GM10248 (cell line): ENCODE measurements around the gene SYT13.

Experiments
- CTCF ChIA-PET: fragments of 300-600 bp; sonication (Branson Sonifier 250); formaldehyde crosslinking; extraction: SDS; loops from one replicate; lab custom pipeline; 2021; ENCODE audit warnings: antibody characterized with exemption; lab: Yijun Ruan, JAX
- POLR2A ChIA-PET: fragments of 350-650 bp; sonication (Branson Sonifier 250); formaldehyde crosslinking; extraction: SDS; loops from one replicate; lab custom pipeline; 2020; ENCODE audit warnings: antibody characterized with exemption; lab: Yijun Ruan, JAX
- DNase-seq: peaks from one replicate; pipeline ENCODE4 v3.0.0; 2012; ENCODE audit errors: extremely low spot score
- TF ChIP-seq, protein P1 (sequence below): IDR thresholded peaks from 2 replicates; pipeline ENCODE4 v1.5.1; 2012; ENCODE audit warnings: mild to moderate bottlenecking, low read depth; ENCODE audit errors: extremely low read depth, missing control alignments, control extremely low read depth

The SYT13 gene, protein sequence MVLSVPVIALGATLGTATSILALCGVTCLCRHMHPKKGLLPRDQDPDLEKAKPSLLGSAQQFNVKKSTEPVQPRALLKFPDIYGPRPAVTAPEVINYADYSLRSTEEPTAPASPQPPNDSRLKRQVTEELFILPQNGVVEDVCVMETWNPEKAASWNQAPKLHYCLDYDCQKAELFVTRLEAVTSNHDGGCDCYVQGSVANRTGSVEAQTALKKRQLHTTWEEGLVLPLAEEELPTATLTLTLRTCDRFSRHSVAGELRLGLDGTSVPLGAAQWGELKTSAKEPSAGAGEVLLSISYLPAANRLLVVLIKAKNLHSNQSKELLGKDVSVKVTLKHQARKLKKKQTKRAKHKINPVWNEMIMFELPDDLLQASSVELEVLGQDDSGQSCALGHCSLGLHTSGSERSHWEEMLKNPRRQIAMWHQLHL

DNA sequence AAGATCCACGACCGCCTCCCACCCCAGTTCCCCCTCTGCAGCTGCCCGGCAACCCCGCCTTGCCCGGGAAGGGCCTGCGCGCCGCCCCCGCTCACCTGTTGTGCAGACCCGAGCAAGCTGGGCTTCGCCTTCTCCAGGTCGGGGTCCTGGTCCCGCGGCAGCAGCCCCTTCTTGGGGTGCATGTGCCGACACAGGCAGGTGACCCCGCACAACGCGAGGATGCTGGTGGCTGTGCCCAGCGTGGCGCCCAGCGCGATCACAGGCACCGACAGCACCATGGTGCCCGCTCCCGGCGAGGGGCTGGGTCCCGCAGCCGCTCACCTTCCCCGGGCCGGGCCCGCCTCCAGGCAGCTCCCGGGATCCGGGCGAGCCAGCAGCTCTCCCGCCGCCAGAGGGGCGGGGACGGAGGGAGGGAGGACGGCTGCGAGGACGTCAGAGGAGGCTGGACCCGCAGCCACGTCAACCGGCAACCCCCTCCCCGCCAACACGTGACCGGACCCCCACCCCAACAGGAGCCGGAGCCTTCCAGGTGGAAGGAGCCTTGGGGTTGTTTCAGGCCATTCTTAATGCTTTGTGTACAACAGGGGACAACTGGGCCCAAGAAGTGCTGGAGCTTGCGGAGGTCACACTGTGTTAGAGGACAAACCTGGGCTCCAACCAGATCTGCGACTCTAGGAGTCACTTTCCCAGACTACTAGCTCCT is at the start of gene SYT13:
Gene SYT13 (minus strand): TSS at position 412 of the 703 bp plus-strand sequence. CDS start 134 bp downstream, at position 278.
- no peak for DNase-seq
- POLR2A ChIA-PET, result no interaction called here
- CTCF ChIA-PET, result interaction anchor here (1.2 to 5.0 kb wide), 4 partner anchors 45 to 359 kb away, joined by 4 to 18 read pairs (median 6); no protein-coding TSS in a partner anchor
- TF ChIP-seq, protein P1, sequence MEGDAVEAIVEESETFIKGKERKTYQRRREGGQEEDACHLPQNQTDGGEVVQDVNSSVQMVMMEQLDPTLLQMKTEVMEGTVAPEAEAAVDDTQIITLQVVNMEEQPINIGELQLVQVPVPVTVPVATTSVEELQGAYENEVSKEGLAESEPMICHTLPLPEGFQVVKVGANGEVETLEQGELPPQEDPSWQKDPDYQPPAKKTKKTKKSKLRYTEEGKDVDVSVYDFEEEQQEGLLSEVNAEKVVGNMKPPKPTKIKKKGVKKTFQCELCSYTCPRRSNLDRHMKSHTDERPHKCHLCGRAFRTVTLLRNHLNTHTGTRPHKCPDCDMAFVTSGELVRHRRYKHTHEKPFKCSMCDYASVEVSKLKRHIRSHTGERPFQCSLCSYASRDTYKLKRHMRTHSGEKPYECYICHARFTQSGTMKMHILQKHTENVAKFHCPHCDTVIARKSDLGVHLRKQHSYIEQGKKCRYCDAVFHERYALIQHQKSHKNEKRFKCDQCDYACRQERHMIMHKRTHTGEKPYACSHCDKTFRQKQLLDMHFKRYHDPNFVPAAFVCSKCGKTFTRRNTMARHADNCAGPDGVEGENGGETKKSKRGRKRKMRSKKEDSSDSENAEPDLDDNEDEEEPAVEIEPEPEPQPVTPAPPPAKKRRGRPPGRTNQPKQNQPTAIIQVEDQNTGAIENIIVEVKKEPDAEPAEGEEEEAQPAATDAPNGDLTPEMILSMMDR, result no peak

DNA sequence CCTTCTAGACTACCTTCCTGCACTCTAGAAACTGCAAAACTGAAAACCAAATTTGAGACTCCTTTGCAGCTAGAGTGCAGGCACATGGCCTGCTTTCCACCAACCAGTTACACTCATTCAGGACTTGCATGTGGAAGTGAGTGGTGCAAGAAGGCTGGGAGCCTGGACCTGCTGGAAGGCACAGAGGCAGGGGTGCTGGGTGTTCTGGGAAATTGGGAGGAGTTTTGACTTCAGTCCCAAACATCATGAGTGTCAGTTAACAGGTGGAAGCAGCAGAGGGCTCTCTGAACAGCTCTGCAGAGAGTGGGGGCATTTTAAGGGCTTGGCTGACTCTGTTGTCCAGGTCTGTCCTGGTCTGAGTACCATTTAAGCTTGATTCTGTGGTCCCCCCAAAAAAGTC is 49.3 kb upstream of the SYT13 start:
- ChIA-PET CTCF (interaction anchor here (1.6 to 7.0 kb wide), 2 partner anchors 224 to 232 kb away, joined by 3 to 63 read pairs; no protein-coding TSS in a partner anchor), POLR2A (no interaction called here)
- TF ChIP-seq, protein P1, result no peak
- no peak for DNase-seq

DNA sequence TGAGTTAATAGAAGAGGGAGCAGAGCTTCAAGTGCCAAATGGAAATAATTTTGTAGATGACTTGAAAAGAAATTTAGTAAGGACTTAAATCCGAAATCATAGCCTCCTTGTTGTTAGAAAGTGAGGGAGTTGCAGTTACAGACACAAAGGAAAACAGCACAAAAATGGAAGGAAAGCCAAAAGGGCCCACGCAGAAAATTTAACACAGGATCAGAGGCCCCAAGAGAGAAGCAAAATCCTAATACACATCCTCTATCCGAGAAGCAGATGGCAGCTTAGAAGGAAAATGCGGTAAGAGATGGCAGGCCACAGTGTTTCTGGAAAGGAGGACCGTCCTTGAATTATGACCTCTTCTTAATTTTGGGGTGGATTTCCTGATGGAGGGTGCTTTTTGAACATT is 48.7 kb upstream of the SYT13 start:
- ChIA-PET POLR2A (no interaction called here), CTCF (interaction anchor here (1.6 to 7.0 kb wide), 2 partner anchors 224 to 232 kb away, joined by 3 to 63 read pairs; no protein-coding TSS in a partner anchor)
- no peak for DNase-seq
- TF ChIP-seq, protein P1, result no peak

DNA sequence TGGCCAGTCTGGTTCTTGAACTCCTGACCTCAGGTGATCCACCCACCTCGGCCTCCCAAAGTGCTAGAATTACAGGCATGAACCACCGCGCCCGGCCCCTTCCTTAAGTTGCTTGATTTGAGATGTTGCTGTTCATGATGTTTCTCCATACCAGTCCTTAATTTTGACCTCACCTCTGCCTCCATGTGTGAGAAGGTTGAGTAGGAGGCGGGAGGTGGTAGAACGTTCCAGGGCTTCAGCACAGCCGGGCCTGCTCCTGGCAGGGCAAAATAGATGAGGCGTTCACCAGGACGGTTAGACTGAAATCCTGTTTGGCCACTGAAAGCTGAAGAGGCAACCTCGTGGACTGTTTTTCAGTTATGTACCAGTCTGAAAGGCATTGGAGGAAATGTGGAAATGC is 48.3 kb upstream of the SYT13 start:
- POLR2A ChIA-PET, result no interaction called here
- CTCF ChIA-PET, result interaction anchor here (1.5 to 7.0 kb wide), 5 partner anchors 8 to 409 kb away, joined by 3 to 63 read pairs (median 3); no protein-coding TSS in a partner anchor

DNA sequence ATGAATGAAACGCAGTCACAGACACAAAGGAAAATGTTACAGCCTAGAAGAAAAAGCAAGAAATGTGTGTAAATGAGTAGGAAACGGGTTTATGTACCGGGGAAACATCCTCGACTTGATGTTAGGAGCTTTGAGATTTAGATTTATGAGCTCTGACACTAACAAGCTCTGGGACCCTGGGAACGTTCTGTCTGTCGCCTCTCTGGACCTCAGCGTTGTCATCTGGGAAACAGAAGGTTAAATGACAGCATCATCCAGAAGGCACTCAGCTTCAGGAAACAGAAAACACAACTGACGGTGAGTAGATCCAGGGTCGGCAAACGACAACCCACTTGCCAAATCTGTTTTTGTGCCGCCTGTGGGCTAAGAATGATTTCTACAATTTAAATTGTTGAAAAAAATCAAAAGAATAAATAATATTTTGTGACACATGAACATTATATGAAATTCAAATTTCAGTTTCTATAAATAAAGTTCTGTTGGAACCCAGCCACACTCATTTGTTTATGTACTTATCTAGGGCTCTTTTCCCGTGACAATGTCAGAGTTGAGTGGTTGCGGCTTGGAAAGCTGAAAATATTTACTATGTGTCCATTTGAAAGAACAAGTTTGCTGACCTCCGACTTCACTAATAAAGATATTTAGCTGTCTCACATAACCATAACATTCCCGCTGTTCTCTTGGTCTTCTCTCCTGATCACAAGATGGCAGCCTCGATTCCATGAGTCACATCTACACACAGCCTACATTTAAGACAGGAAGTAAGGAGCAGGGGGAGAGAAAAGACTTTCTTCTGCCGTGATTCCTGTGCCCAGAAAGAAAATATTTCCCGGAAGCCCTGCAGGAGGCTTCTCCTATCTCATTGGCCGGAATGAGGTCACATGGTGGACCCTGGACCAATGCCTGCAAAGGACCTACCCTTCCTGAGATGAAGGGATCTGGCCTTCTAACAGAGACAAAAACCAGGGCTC is 47.1 kb upstream of the SYT13 start:
- CTCF ChIA-PET, result interaction anchor here (0.7 to 7.0 kb wide), 26 partner anchors 8 to 438 kb away, joined by 3 to 63 read pairs (median 4); no protein-coding TSS in a partner anchor
- POLR2A ChIA-PET, result no interaction called here
- no peak for DNase-seq
- TF ChIP-seq, protein P1, result no peak

More for the DNA sequence above, 48.3 kb upstream of the SYT13 start:
- DNase-seq, result no peak
- TF ChIP-seq, protein P1, result no peak
